ENCODE results near the gene FSIP1. TPM values are rescaled to one million over a fixed set of nuclear protein-coding genes. Genes with fewer than 3 reads are reported as not detected.

Gene FSIP1
- total and polyA plus RNA-seq, 3 experiments from 2014 or later = 0.38 to 1.3 (median 0.63) TPM

DNA sequence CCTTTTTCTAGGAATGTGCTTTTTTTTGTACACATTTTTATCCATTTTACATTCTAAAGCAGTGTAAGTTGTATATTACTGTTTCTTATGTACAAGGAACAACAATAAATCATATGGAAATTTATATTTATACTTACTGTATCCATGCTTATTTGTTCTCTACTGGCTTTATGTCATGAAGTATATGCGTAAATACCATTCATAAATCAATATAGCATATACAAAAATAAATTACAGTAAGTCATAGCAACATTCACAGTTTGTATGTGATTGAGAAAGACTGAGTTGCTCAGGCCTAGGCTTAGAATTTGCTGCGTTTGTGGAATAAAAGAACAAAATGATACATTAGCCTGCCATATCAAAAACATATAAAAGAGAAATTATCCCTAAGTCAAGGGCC is 185.3 kb downstream of the FSIP1 start:
- H3K4me1 Mint-ChIP-seq = peaks cover 7 to 8% (median 8%) of the 10 kb centered on the region in 3 donors
- H3K36me3 Mint-ChIP-seq = peaks cover 3 to 38% (median 17%) of the 10 kb centered on the region in 3 donors
- Histone ChIP-seq H3K4me3 (ENCODE audit: low read length) (no peak overlapping the region), H3K27ac (ENCODE audit: low read depth, low read length) (no peak overlapping the region), H3K4me1 (ENCODE audit: insufficient read depth, low read length) (no peaks in the 10 kb centered on the region), H3K27me3 (ENCODE audit: insufficient read depth, low read length, poor library complexity, severe bottlenecking) (no peaks in the 10 kb centered on the region), H3K36me3 (ENCODE audit: insufficient read depth, low read length) (no peaks in the 10 kb centered on the region), H3K9me3 (ENCODE audit: low read length) (no peaks in the 10 kb centered on the region)
- no peaks in the 10 kb centered on the region for H3K27me3 Mint-ChIP-seq
- no peak for DNase-seq
- no peak overlapping the region for H3K27ac Mint-ChIP-seq
- H3K9me3 Mint-ChIP-seq = no peaks in the 10 kb centered on the region
- POLR2A ChIA-PET = no interaction called here
- CTCF ChIA-PET = no interaction called here
- H3K4me3 Mint-ChIP-seq = no peak overlapping the region

DNA sequence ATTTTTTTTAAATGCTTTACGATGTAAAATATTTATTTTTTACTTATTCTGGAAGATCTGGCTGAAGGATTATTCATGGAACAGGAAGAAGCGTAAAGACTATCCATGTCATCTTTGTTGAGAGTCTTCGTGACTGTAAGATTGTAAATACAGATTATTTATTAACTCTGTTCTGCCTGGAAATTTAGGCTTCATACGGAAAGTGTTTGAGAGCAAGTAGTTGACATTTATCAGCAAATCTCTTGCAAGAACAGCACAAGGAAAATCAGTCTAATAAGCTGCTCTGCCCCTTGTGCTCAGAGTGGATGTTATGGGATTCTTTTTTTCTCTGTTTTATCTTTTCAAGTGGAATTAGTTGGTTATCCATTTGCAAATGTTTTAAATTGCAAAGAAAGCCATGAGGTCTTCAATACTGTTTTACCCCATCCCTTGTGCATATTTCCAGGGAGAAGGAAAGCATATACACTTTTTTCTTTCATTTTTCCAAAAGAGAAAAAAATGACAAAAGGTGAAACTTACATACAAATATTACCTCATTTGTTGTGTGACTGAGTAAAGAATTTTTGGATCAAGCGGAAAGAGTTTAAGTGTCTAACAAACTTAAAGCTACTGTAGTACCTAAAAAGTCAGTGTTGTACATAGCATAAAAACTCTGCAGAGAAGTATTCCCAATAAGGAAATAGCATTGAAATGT is 186.1 kb downstream of the FSIP1 start:
- Histone ChIP-seq H3K27ac (ENCODE audit: low read depth, low read length) (no peak overlapping the region), H3K4me1 (ENCODE audit: insufficient read depth, low read length) (no peaks in the 10 kb centered on the region), H3K27me3 (ENCODE audit: insufficient read depth, low read length, poor library complexity, severe bottlenecking) (no peaks in the 10 kb centered on the region), H3K9me3 (ENCODE audit: low read length) (no peaks in the 10 kb centered on the region), H3K36me3 (ENCODE audit: insufficient read depth, low read length) (no peaks in the 10 kb centered on the region), H3K4me3 (ENCODE audit: low read length) (no peak overlapping the region)
- CTCF ChIA-PET = no interaction called here
- Mint-ChIP-seq H3K27ac (peak overlapping the region in 1 of 8 donors; percentile 11), H3K4me3 (no peak overlapping the region), H3K36me3 (peaks cover 3 to 38% (median 21%) of the 10 kb centered on the region in 3 donors), H3K4me1 (peaks cover 7 to 8% (median 7%) of the 10 kb centered on the region in 3 donors), H3K9me3 (no peaks in the 10 kb centered on the region), H3K27me3 (no peaks in the 10 kb centered on the region)
- POLR2A ChIA-PET = no interaction called here
- no peak for DNase-seq

DNA sequence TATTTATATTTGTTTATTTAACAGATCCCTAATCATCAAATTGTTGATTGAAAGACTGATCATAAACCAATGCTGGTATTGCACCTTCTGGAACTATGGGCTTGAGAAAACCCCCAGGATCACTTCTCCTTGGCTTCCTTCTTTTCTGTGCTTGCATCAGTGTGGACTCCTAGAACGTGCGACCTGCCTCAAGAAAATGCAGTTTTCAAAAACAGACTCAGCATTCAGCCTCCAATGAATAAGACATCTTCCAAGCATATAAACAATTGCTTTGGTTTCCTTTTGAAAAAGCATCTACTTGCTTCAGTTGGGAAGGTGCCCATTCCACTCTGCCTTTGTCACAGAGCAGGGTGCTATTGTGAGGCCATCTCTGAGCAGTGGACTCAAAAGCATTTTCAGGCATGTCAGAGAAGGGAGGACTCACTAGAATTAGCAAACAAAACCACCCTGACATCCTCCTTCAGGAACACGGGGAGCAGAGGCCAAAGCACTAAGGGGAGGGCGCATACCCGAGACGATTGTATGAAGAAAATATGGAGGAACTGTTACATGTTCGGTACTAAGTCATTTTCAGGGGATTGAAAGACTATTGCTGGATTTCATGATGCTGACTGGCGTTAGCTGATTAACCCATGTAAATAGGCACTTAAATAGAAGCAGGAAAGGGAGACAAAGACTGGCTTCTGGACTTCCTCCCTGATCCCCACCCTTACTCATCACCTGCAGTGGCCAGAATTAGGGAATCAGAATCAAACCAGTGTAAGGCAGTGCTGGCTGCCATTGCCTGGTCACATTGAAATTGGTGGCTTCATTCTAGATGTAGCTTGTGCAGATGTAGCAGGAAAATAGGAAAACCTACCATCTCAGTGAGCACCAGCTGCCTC is 187.1 kb downstream of the FSIP1 start:
- Mint-ChIP-seq H3K27me3 (no peaks in the 10 kb centered on the region), H3K4me1 (peaks cover 7 to 8% (median 7%) of the 10 kb centered on the region in 3 donors), H3K4me3 (no peak overlapping the region), H3K27ac (peak overlapping the region in 1 of 8 donors; percentile 73), H3K36me3 (peaks cover 5 to 37% (median 28%) of the 10 kb centered on the region in 3 donors), H3K9me3 (no peaks in the 10 kb centered on the region)
- no peaks in the 10 kb centered on the region for H3K9me3 ChIP-seq (ENCODE audit: low read length)
- POLR2A ChIA-PET = no interaction called here
- no peaks in the 10 kb centered on the region for H3K27me3 ChIP-seq (ENCODE audit: insufficient read depth, low read length, poor library complexity, severe bottlenecking)
- H3K4me3 ChIP-seq (ENCODE audit: low read length) = no peak overlapping the region
- H3K4me1 ChIP-seq (ENCODE audit: insufficient read depth, low read length) = no peaks in the 10 kb centered on the region
- no peaks in the 10 kb centered on the region for H3K36me3 ChIP-seq (ENCODE audit: insufficient read depth, low read length)
- CTCF ChIA-PET = interaction anchor here (0.6 to 2.6 kb wide), 6 partner anchors 28 to 179 kb away, joined by 3 to 44 read pairs (median 10); no protein-coding TSS in a partner anchor
- no peak for DNase-seq
- H3K27ac ChIP-seq (ENCODE audit: low read depth, low read length) = no peak overlapping the region

DNA sequence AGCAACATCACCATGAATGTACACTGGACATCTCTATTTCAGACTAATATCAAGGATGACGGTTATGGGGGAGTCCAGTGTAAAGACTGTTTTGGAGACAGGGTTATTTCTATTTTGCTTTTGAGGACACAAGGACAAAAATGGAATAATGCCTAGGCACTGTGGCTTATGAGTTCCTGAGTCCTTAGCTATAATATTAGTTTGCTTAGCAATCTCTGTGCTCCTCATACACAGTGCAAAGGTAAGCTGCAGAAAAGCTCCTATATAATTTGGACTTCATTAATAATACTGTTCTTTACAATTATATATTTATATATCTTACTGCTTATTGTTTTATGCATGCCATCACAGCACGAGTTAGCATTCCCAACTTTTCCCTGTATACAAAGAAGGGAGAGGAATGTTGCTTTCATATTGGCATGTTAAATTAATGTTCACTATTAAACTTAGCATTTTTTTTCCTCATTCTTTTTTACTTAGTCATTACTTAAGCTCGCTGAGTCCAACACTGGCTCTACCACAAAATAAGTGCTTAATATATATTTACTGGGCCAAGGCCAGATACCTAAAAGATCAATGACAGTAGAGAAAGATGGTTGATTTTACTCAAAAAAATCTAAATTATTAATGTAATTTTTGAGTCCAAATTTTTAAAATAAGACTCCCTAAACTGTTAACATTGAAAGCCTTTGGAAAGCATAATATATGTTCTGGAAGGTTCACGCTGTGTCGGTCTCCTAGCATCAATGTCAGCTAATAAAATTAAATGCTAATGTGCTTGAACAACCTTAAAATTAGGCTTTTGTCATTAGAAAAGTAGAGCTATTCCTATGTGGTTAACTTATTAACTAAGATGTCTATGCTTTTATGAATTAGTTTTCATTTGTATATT is 187.9 kb downstream of the FSIP1 start:
- Mint-ChIP-seq H3K27ac (peak overlapping the region in 4 of 8 donors; percentile 76 to 92 (median 86)), H3K9me3 (no peaks in the 10 kb centered on the region), H3K4me3 (peak overlapping the region in 5 of 7 donors; percentile 19 to 70 (median 56)), H3K4me1 (peaks cover 7 to 8% (median 7%) of the 10 kb centered on the region in 3 donors), H3K36me3 (peaks cover 5 to 31% (median 30%) of the 10 kb centered on the region in 3 donors), H3K27me3 (no peaks in the 10 kb centered on the region)
- H3K36me3 ChIP-seq (ENCODE audit: insufficient read depth, low read length) = no peaks in the 10 kb centered on the region
- ChIA-PET CTCF (interaction anchor here (0.6 to 2.6 kb wide), 11 partner anchors 9 to 180 kb away, joined by 3 to 44 read pairs (median 6); partner anchors contain the start of gene THBS1), POLR2A (interaction anchor here (0.5 to 1.6 kb wide), 3 partner anchors 29 to 162 kb away, joined by 3 to 8 read pairs (median 5); no protein-coding TSS in a partner anchor)
- no peaks in the 10 kb centered on the region for H3K9me3 ChIP-seq (ENCODE audit: low read length)
- H3K4me3 ChIP-seq (ENCODE audit: low read length) = no peak overlapping the region
- DNase-seq = no peak
- H3K4me1 ChIP-seq (ENCODE audit: insufficient read depth, low read length) = no peaks in the 10 kb centered on the region
- no peak overlapping the region for H3K27ac ChIP-seq (ENCODE audit: low read depth, low read length)
- H3K27me3 ChIP-seq (ENCODE audit: insufficient read depth, low read length, poor library complexity, severe bottlenecking) = no peaks in the 10 kb centered on the region

- H3K27me3 ChIP-seq (ENCODE audit: insufficient read depth, low read length, poor library complexity, severe bottlenecking) = no peaks in the 10 kb centered on the region
- CTCF ChIA-PET = interaction anchor here (0.7 to 2.6 kb wide), 20 partner anchors 8 to 184 kb away, joined by 3 to 44 read pairs (median 4); partner anchors contain the start of gene THBS1
- Mint-ChIP-seq H3K27ac (peak overlapping the region in 7 of 8 donors; percentile 65 to 92 (median 86)), H3K4me1 (peaks cover 7 to 8% (median 7%) of the 10 kb centered on the region in 3 donors), H3K27me3 (no peaks in the 10 kb centered on the region), H3K4me3 (peak overlapping the region in 5 of 7 donors; percentile 19 to 70 (median 56)), H3K9me3 (no peaks in the 10 kb centered on the region), H3K36me3 (peaks cover 5 to 37% (median 27%) of the 10 kb centered on the region in 3 donors)
- H3K36me3 ChIP-seq (ENCODE audit: insufficient read depth, low read length) = no peaks in the 10 kb centered on the region
- no peak overlapping the region for H3K27ac ChIP-seq (ENCODE audit: low read depth, low read length)
- H3K9me3 ChIP-seq (ENCODE audit: low read length) = no peaks in the 10 kb centered on the region
- DNase-seq = peak in 4 of 5 donors; percentile 18 to 65 (median 32)
- POLR2A ChIA-PET = interaction anchor here (0.5 to 1.6 kb wide), 4 partner anchors 13 to 163 kb away, joined by 3 to 8 read pairs (median 4); partner anchors contain the start of gene THBS1
- H3K4me1 ChIP-seq (ENCODE audit: insufficient read depth, low read length) = no peaks in the 10 kb centered on the region
- H3K4me3 ChIP-seq (ENCODE audit: low read length) = no peak overlapping the region
These were observed 188.8 kb downstream of the FSIP1 start for GRCh38 chr15:39593656-39594445.

DNA sequence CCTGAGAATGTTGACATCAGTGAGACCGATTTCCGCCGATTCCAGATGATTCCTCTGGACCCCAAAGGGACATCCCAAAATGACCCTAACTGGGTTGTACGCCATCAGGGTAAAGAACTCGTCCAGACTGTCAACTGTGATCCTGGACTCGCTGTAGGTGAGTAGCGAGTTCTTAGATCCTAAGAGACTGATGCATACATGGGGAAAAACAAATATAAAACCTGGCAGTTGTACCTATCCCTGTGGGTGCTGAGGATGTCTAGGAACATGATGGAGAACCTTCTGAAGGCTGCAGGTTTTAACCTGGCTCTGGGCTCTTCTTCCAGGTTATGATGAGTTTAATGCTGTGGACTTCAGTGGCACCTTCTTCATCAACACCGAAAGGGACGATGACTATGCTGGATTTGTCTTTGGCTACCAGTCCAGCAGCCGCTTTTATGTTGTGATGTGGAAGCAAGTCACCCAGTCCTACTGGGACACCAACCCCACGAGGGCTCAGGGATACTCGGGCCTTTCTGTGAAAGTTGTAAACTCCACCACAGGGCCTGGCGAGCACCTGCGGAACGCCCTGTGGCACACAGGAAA is 189.5 kb downstream of the FSIP1 start:
- H3K9me3 Mint-ChIP-seq = no peaks in the 10 kb centered on the region
- peaks cover 5 to 40% (median 27%) of the 10 kb centered on the region in 3 donors for H3K36me3 Mint-ChIP-seq
- H3K27ac Mint-ChIP-seq = peak overlapping the region in 2 of 8 donors; percentile 23 to 92
- Histone ChIP-seq H3K36me3 (ENCODE audit: insufficient read depth, low read length) (no peaks in the 10 kb centered on the region), H3K9me3 (ENCODE audit: low read length) (no peaks in the 10 kb centered on the region), H3K4me1 (ENCODE audit: insufficient read depth, low read length) (no peaks in the 10 kb centered on the region), H3K27me3 (ENCODE audit: insufficient read depth, low read length, poor library complexity, severe bottlenecking) (no peaks in the 10 kb centered on the region), H3K27ac (ENCODE audit: low read depth, low read length) (no peak overlapping the region), H3K4me3 (ENCODE audit: low read length) (no peak overlapping the region)
- no peaks in the 10 kb centered on the region for H3K27me3 Mint-ChIP-seq
- H3K4me1 Mint-ChIP-seq = peaks cover 7 to 8% (median 7%) of the 10 kb centered on the region in 3 donors
- ChIA-PET POLR2A (interaction anchor here (0.5 to 1.6 kb wide), 2 partner anchors 12 to 30 kb away, joined by 3 to 8 read pairs; partner anchors contain the start of gene THBS1), CTCF (interaction anchor here (0.7 to 2.6 kb wide), 20 partner anchors 8 to 184 kb away, joined by 3 to 44 read pairs (median 4); partner anchors contain the start of gene THBS1)
- H3K4me3 Mint-ChIP-seq = no peak overlapping the region
- DNase-seq = no peak

Measured in CD8-positive, alpha-beta memory T cell (primary cell).